Vagina (tissue), 2 donors: ENCODE measurements around the gene CIB2. TPM values are rescaled to one million over a fixed set of nuclear protein-coding genes. Genes with fewer than 3 reads are reported as not detected.

Experiments
- DNase-seq, 2 donors: peaks; one replicate each; pipeline ENCODE4 v3.0.0-alpha.2; 2017; ENCODE audit errors: extremely low spot score in 2 of 2
- H3K27ac ChIP-seq: fragments of 200-600 bp; sonication (generic); one replicate; pipeline ENCODE4 v1.5.1; 2019
- H3K27me3 ChIP-seq: fragments of 200-600 bp; sonication (generic); one replicate; pipeline ENCODE4 v1.5.1; 2019
- H3K36me3 ChIP-seq, 2 donors: fragments of 200-600 bp; sonication (generic); one replicate each; pipeline ENCODE4 v1.5.1; 2017 to 2019
- H3K4me1 ChIP-seq: fragments of 200-600 bp; sonication (generic); one replicate; pipeline ENCODE4 v1.5.1; 2019
- H3K4me3 ChIP-seq, 2 donors: fragments of 200-600 bp; sonication (generic); 1 replicate in 1 of 2; 2 replicates in 1 of 2; pipeline ENCODE4 v1.5.1; 2016 to 2019
- H3K9me3 ChIP-seq: fragments of 200-600 bp; sonication (generic); one replicate; pipeline ENCODE4 v1.5.1; 2019
- CTCF ChIP-seq, 3 experiments: fragments of 450-650 bp in 2 of 3; fragments of 200-600 bp in 1 of 3; sonication (generic) in 1 of 3; IDR thresholded peaks; one replicate each; pipeline ENCODE4 v1.5.1; 2017 to 2019; ENCODE audit warnings: antibody characterized with exemption in 3 of 3, mild to moderate bottlenecking in 2 of 3, moderate library complexity in 2 of 3
- POLR2A ChIP-seq, 2 donors: fragments of 450-650 bp; IDR thresholded peaks; one replicate each; pipeline ENCODE4 v1.6.1; 2017; ENCODE audit warnings: antibody characterized with exemption in 2 of 2, mild to moderate bottlenecking in 2 of 2, moderate library complexity in 2 of 2
- POLR2AphosphoS5 ChIP-seq, 2 donors: sonication (generic); formaldehyde crosslinking; IDR thresholded peaks; one replicate each; pipeline ENCODE4 v1.9.0; 2017; ENCODE audit warnings: antibody characterized with exemption in 2 of 2, mild to moderate bottlenecking in 2 of 2, low read depth in 1 of 2; ENCODE audit not compliant: insufficient read depth in 1 of 2
- intact Hi-C: fragments of 100-400 bp; cut with DNase I; formaldehyde crosslinking; loops from one replicate; pipeline ENCODE4 v1.15.1; 2023
- total RNA-seq: library from RNA; depleted of rRNA; stranded (reverse); fragments of >200 nt; gene quantifications from one replicate; pipeline ENCODE4 v1.2.3, GENCODE V29; 2016

CIB2 gene
- total RNA-seq, 1 donor from 2014 or later, result 13.0 TPM

DNA sequence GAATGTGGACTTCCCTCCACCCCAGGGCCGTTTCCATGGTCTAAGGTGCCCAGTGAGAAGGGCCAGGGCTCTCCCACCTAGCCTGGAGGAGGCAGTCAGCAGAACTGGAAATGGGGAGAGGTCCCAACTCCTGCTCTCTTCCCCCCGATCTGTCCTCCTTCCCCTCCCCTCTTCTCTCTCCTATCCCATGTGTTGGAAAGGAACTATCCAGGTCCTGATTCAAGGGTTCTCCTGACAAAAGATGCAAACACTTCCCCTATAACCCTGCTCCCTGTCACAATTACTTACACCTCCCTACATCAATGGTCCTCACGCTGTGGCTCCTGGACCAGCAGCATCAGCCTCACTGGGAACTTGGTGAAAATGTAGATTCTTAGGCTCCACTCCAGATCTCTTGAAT lies 6.0 kb downstream of the CIB2 start:
- no peaks in the 10 kb centered on the region for H3K27me3 ChIP-seq
- no peaks in the 10 kb centered on the region for H3K36me3 ChIP-seq
- TF ChIP-seq CTCF (IDR thresholded peaks at IDR 0.05) (no peak), POLR2A (IDR thresholded peaks at IDR 0.05) (no peak), POLR2AphosphoS5 (IDR thresholded peaks at IDR 0.05; ENCODE audit: insufficient read depth in 1 of 2, low read depth in 1 of 2) (no peak)
- H3K4me3 ChIP-seq, result no peak overlapping the region
- no peaks in the 10 kb centered on the region for H3K4me1 ChIP-seq
- intact Hi-C loops, result no loop called here
- DNase-seq, result no peak
- H3K9me3 ChIP-seq, result no peaks in the 10 kb centered on the region
- H3K27ac ChIP-seq, result no peak overlapping the region

- Histone ChIP-seq H3K9me3 (no peaks in the 10 kb centered on the region), H3K36me3 (no peaks in the 10 kb centered on the region), H3K4me3 (no peak overlapping the region), H3K27me3 (no peaks in the 10 kb centered on the region), H3K4me1 (no peaks in the 10 kb centered on the region), H3K27ac (no peak overlapping the region)
- TF ChIP-seq POLR2AphosphoS5 (IDR thresholded peaks at IDR 0.05; ENCODE audit: insufficient read depth in 1 of 2, low read depth in 1 of 2) (no peak), POLR2A (IDR thresholded peaks at IDR 0.05) (no peak), CTCF (IDR thresholded peaks at IDR 0.05) (no peak)
- intact Hi-C loops, result no loop called here
- DNase-seq, result no peak
Observed at GRCh38 chr15:78120523-78120922, 10.7 kb downstream of the CIB2 start.

DNA sequence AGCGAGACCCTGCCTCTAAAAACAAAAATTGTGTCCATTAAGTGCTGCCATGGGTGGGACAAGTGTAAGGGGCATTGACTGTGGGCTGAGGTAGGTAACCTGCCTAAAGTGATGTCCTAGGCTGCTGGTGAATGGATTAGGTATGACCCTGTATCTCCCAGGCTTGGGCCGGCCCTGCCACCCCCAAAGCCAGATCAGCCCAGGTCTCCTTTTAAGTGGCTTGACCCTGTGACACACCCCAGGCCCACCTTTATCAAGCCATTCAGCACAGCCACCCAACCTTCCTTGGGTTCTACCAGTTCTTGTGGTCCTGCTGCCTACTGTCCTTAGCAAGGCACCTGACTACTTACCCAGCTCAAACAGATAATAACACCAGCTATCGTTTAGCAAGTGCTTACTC lies 18.7 kb downstream of the CIB2 start:
- Histone ChIP-seq H3K9me3 (no peaks in the 10 kb centered on the region), H3K4me3 (no peak overlapping the region), H3K4me1 (no peaks in the 10 kb centered on the region), H3K36me3 (no peaks in the 10 kb centered on the region), H3K27me3 (no peaks in the 10 kb centered on the region), H3K27ac (no peak overlapping the region)
- intact Hi-C loops, result loop anchor here (5.0 kb wide), 2 partner anchors 85 to 130 kb away; no protein-coding TSS in a partner anchor
- TF ChIP-seq POLR2AphosphoS5 (IDR thresholded peaks at IDR 0.05; ENCODE audit: insufficient read depth in 1 of 2, low read depth in 1 of 2) (no peak), CTCF (IDR thresholded peaks at IDR 0.05) (no peak), POLR2A (IDR thresholded peaks at IDR 0.05) (no peak)
- no peak for DNase-seq

DNA sequence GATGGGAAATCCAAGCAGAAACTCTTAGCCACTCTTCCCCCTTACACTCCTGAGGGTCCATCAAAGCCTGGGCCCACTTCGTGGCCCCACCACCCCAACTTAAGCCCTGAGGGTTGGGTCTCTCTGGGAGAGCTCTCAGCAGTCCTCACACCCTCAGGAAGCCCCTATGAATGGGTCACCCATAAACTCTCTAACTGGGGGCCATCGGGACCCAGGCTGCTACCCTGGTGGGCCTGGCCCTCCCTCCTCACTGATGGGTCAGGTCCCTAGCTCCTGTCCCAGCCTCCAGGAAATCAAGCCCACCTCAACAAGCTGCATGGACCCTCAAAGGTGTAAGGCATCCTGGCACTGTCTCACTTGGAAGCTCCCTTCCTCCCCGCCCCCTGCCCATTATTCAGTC lies 19.5 kb downstream of the CIB2 start:
- no peak for DNase-seq
- no peak for TF ChIP-seq CTCF (IDR thresholded peaks at IDR 0.05)
- TF ChIP-seq POLR2A (IDR thresholded peaks at IDR 0.05), result no peak
- no peak for TF ChIP-seq POLR2AphosphoS5 (IDR thresholded peaks at IDR 0.05; ENCODE audit: insufficient read depth in 1 of 2, low read depth in 1 of 2)
- H3K27me3 ChIP-seq, result no peaks in the 10 kb centered on the region
- no peaks in the 10 kb centered on the region for H3K36me3 ChIP-seq
- H3K9me3 ChIP-seq, result no peaks in the 10 kb centered on the region
- H3K4me1 ChIP-seq, result no peaks in the 10 kb centered on the region
- H3K4me3 ChIP-seq, result no peak overlapping the region
- no peak overlapping the region for H3K27ac ChIP-seq
- intact Hi-C loops, result loop anchor here (5.0 kb wide), 2 partner anchors 86 to 131 kb away; no protein-coding TSS in a partner anchor

DNA sequence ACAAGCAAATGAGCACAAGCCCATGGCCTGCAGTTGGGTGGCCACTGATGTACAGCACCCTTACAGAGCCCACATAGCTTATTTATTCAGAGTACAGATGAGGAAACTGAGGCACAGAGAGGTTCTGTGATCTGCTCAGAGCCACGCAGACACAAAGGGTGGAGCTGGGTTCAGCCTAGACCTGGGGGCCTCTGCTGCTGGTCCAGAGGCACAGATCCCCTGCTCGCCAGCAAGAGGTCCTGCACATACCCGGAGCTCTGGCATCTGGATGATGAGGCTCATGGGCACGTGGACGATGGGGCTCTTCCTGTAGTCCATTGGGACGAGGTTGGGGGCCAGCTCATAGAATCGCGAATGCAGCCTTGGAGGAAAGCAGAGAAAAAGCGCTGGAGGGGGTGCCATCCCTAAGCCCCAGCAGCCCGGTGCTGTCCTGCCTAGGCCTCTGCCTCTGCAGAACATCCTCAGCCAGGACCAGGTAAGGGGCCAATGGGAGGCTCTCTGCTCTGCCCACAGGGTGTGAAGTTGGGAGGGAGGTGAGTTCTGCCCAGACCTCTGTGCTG lies 20.2 kb downstream of the CIB2 start:
- intact Hi-C loops, result loop anchor here (5.0 kb wide), 2 partner anchors 86 to 131 kb away; no protein-coding TSS in a partner anchor
- DNase-seq, result no peak
- H3K27me3 ChIP-seq, result no peaks in the 10 kb centered on the region

More for the DNA sequence above, 20.2 kb downstream of the CIB2 start:
- TF ChIP-seq CTCF (IDR thresholded peaks at IDR 0.05) (no peak), POLR2A (IDR thresholded peaks at IDR 0.05) (no peak), POLR2AphosphoS5 (IDR thresholded peaks at IDR 0.05; ENCODE audit: insufficient read depth in 1 of 2, low read depth in 1 of 2) (no peak)
- Histone ChIP-seq H3K4me3 (no peak overlapping the region), H3K9me3 (no peaks in the 10 kb centered on the region), H3K4me1 (no peaks in the 10 kb centered on the region), H3K27ac (no peak overlapping the region), H3K36me3 (no peaks in the 10 kb centered on the region)
